HG03354 (cell line): ENCODE measurements around the gene MCM9.

Source experiments
- ATAC-seq: cut with Tn5 transposase; IDR thresholded peaks from one replicate; pipeline ENCODE4 v1.9.1; 2021; ENCODE audit warnings: mild to moderate bottlenecking; ENCODE audit not compliant: unreplicated experiment, poor library complexity, severe bottlenecking

MCM9 gene

DNA sequence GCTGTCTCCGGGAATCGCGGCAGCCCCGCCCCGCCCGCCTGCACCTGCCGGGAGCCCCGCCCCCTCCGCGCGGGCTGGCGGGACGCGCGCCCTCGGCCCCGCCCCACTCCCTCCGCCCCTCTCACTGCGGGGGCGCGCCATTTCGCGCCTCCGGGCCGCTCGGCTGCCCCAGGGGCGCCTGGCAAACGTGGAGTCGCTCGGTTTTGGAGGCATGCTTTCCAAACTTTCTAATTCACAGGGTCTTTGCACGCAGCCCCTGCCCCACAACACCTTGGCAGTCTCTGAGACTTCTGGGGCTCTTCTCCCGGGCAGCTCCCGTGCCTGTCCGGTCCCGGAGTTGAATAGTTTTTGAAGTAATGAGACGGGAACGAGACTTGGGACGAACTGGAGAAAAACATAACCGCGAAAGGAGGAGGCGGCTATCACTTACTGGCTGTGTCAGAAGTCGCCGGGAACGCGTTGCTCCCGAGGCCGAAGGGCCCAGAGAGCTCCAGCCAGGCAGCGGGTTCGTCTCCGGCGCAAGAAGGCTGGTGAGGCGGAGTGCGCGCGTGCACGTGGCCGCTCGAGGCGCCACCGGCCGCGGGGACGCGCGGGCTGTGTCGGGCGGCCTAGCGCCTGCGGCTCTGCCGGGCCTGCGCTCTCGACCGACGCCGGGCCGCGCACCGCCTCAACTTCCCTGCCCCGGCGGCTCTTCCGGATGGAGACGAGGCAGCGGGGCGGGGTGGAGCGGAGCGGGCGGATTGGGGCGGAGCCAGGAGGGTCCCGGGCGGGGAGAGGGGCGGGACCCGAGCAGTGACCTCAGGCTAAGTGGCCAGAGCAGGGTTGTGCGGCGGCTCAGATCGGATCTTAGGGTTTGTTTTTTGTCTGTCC, at the start of gene MCM9:
Gene MCM9 (minus strand): TSS at position 699 of the 870 bp plus-strand sequence. CDS start 3,436 bp downstream, outside the sequence.
- peak; percentile 92 for ATAC-seq

DNA sequence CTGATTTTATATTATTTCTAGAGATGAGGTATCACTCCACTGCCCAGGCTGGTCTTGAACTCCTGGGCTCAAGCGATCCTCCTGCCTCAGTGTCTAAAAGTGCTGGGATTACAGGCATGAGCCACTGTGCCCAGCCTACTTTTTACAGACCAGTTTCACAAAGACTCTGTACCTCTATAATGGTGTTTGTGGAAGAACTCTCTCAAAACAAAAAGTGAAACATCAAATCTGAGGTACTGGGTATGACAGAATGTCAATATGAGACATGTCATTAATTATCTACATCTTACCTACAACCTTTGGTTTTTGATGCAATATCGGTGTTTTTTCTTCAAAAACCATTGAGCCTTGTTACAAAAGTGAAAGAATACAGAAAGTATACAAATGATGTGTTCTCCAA, 49.4 kb upstream of the MCM9 start:
- peak; percentile 89 for ATAC-seq

DNA sequence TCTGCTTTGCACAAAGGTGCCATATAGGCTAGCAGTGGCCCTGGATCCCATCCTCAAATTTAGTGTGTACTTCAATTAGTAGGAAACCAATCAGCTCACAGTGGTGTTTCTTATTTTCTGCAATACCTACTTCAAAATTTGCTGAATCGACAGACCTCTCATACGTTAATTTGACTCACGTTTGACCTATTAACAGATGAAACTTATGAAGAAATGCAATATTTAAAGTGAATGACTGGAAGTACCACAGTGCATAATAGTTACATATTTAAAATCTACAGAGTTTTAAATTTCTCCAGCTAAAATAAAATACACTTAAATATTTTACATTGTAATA, 47.6 kb upstream of the MCM9 start:
- ATAC-seq: no peak

DNA sequence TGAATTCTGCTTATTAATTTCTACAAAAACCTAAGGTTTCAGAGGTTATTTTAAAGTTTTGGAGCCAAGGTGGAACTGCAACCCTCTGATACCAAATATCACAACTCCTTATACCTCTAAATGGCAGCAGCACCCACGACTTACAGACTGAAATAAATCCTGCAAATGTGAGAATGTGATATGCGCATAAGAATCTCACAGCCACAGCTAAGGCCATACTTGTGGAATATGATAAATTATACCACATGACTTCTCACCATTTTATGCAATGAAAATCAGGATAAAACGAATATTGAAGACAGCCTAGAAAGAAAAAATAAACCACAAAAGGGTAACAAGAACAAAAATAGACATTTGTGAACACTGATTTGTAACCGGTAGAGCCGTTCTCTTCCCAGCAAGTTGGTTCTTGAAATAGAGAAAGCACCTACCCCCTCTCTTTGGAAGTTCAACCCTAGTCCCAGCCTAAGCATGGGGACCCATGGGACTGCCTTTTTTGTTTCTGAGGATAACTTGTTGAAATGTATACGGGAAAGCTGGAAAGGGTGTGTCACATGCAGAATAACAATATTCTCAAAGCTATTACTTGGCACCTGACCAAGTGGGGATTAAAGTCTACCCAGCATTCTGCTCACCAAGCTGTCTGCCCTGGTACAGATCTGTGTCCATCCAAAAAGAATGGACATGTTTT, 47.1 kb upstream of the MCM9 start:
- no peak for ATAC-seq

DNA sequence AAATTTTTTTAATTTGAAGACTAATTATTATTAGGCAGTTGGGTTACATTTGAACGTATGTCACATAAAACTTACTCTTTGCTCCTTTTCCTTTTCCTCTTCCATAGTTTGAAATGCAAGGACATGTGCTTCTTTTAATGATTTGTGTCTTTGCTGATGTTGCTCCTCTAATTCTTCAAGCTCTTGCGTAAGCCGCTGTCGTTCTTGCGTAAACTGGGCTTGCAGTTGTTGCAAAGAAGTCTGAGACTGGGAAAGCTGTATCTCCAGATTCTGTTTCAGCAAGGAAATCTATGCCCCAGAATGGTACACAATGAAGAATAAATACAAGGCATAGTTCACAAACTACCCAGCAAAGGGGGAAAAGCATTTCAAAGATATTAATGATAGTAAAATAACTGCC, 45.1 kb upstream of the MCM9 start:
- no peak for ATAC-seq

DNA sequence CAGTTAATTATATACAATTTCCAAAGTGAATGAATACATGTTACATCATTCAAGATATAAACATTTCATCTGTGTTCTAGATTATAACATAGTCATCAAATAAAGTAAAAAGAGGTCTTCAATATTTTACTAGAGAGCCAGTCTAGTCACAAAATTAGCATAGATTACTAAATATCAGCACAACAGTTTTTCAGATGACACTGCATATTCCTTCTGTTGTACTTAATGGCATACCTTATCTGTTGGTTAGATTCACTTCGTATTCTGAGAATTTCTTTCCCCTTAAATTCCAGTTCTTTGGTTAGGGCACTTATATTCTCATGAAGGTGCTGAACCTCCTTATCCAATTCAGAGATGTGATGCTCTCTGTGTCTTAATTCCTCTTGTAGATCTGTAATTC, 39.8 kb upstream of the MCM9 start:
- ATAC-seq: no peak

DNA sequence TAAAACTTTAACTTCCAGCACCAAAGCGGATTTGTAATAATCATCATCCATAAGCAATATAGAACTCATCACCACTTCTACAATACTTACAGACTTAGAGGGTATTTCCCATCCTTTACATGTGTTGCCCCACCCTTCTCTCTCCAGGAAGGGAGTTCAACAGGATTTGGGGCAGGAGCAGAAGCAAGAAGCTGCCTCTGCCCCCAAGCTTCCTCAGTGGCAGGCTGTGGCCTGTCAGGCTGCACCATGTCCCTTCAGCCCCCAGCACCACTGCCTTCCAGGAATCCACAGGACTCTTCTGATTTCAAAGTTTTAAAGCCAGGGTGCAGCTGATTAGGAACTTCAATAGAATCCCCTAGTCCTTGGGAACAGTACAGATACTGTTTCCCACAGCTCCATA, 36.7 kb upstream of the MCM9 start:
- no peak for ATAC-seq

DNA sequence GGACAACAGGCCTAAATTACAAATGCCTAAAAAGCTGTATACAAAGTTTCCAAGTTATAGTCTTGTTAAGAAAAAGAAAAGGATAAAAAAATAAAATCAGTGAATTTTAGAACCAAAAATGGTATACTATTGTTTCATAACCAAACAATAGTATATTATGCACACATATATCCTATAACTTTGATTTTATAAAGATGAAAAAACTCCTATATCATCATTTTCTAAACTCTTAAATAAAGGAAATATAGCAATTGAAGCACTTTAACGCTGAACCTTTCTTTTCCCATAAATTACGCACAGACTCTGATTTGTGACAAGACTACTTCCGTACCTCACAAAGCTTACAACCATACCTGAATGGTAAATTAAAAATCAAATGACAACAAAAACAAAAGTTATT, 35.9 kb upstream of the MCM9 start:
- ATAC-seq: no peak

DNA sequence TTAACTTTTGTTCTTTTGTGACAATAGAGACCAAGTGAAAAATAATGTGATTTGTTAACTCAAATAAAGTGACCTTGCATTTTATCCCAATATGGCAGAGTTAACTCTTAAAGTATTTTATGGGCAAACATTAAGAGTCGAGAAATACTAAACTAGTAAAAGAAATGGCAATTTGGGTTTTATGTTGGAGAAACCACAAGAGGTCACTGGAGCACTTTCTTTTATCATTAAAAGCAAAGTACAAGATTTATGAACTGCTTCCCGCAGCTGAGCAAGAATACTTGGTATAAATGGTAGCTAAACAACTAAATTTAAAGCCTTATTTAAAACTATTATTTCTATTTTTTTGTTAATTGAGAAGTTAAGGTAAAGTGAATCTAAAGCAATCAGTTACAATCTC, 33.5 kb upstream of the MCM9 start:
- no peak for ATAC-seq

DNA sequence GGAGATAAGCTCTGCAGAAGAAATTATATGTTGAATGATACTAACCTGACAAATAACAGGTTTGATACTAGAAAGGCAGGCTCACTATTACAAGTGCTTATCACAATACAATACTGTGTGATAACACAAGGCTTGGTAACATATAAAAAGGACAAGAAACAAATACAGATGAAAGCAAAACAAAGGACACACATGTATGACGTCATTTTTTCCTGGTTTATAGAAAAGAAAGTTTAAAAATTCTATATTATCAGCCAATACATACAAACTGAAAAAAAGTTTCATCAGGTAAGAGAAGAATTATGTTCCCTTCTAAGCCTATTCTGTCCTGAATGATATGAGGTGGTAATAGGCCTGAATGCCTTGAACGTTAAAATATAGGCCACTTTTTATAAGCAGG, 32.3 kb upstream of the MCM9 start:
- ATAC-seq: no peak

DNA sequence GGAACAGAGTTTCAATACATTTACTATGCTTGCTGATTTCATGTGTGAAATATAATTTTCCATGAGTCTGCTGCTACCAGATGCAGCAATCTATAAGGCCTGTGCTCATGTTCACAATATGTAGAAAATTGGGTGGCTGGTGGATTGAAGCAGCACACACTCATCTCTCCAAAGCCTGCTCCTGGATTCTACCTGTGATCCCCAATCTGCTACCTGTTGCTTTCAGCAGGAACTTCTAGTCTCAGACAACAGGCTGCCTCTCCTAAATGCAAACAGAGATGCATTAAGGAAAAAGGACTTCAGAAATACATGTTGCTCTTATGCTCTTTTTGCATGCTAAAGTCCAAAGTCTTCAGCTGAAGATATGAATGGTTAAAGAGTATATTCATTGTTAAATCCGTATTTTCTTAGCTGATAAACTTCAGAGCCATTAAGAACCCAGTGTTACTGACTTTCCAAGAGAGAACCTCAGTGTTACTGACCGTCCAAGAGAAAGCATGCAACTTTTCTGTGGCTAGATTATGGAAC, 30.9 kb upstream of the MCM9 start:
- ATAC-seq: no peak

DNA sequence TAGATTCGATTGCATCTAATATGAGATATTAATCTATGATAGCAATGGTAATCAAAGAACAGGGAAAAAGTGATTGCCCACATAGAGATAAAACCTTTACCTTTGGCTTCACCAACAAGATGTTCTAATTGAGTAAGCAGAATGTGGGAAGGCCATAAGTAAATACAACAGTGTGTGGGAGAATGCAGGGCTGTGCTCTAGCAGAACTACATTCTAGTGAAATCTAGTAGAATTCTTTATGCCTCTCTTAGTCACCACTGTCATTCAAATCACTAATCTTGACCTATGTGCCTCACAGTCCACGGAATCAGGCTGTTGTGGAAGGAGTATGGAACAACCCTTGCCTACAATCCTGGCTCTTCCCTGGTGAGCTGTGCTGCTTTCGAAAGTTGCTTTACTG, 30.4 kb upstream of the MCM9 start:
- no peak for ATAC-seq

DNA sequence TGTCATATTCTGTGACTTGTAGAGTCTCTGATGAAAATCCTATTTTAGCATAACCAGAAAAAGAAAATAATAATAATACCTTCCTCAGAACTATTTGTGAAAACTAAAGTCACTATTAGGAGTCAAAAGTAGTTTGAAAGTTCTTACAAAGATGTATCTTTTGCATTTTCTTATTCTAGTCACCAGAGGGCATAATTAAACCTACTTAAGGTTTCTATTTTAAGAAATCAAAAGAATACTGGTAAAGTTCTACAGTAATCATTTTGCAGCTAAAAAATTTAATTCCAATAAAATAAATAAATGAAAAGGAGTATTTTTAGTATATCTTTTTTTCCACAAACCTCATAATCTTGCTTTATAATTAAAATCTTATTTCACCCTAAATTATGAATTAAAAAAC, 28.0 kb upstream of the MCM9 start:
- no peak for ATAC-seq

DNA sequence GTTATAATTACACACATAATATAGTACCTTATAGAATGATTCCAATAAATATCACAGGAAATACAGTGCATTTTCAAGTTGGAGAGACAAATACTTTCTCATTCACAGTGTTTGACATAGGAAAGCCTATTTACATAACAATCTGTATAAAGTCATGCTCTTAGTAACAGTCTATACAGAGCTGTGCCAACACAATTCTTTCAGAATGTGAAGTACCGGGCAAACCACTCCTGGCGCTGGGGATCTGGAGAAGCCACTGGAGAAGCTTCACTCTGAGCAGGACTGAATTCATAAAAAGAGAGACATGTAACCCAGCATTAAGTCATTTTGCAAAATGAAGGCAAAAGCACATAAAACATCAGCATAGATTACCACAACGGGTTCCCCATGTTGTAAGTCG, 24.9 kb upstream of the MCM9 start:
- ATAC-seq: no peak

DNA sequence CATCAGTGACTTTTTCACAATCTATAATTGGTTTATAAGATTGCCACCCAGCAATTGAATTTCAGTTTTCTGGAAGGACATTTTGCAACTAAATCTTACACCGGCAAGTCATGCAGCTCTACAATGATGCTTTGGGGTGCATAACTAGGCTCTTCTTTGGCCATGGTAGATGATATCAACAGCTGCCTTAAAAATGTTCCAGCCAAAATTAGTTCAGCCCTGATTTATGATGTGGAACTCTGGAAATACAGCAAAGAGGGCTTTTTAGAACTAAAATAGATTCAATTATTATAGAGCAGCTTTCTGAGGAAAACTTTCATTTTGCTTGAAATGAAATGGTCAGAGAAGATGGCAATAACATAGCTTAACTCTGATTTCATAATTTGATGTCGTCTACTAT, 18.4 kb upstream of the MCM9 start:
- no peak for ATAC-seq

DNA sequence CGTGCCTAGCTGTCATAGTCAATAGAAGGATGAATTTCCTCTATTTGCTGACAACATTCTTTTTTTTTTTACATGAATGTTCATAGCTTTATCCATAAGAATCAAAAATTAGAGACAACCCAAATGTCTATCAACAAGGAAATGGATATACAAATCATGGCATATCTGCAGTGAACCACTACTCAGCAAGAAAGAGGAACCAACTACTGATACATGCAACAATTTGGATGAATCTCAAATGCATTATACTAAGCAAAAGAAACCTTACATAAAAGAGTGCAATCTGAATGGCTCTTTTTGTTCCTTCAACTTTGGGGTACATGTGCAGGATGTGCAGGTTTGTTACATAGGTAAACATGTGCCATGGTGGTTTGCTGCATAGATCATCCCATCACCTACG, 17.7 kb upstream of the MCM9 start:
- no peak for ATAC-seq

DNA sequence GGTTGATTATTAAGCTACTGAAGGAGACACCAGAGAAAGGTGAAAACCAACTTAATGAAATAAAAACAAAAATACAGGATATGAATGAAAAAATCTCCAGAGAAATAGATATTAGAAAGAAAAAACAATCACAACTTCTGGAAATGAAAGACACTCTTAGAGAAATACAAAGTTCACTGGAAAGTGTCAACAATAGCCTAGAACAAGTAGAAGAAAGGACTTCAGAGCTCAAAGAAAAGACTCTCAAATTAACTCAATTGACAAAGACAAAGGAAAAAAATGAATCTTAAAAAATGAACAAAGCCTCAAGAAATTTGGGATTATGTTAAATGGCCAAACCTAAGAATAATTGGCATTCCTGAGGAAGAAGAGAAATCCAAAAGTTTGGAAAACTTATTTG, 10.3 kb upstream of the MCM9 start:
- ATAC-seq: no peak

DNA sequence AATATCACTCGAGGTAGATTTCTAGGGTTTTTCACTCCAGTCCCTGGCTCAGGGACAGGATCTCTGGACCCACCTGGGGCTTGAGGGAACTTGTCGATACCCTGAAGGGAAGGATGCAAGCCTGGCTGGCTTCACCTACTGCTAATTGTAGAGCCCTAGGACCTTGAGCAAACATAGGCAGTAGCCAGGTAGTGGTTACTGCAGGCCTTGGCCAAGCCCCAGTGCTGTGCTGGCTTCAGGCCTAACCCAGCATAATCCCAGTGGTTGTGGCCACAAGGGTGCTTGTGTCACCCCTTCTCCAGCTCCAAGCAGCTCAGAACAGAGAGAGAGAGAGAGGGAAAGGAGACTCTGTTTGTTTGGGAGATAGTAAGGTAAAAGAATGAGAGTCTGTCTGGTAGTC, 5.8 kb upstream of the MCM9 start:
- no peak for ATAC-seq

DNA sequence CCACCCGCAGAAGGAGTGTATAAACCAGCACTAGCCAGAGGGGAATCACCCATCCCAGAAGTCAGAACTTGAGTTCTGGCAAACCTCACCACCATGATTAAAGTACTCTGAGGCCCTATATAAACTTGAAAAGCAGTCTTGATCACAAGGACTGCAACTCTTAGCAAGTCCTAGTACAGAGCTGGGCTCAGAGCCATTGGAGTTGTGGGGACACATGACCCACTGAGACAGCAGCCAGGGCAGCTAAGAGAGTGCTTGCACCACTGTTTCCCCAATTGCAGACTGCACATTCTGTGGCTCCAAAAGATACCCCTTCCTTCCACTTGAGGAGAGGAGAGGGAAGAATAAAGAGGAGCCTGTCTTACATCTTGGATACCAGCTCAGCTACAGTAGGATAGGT, 4.7 kb upstream of the MCM9 start:
- no peak for ATAC-seq

DNA sequence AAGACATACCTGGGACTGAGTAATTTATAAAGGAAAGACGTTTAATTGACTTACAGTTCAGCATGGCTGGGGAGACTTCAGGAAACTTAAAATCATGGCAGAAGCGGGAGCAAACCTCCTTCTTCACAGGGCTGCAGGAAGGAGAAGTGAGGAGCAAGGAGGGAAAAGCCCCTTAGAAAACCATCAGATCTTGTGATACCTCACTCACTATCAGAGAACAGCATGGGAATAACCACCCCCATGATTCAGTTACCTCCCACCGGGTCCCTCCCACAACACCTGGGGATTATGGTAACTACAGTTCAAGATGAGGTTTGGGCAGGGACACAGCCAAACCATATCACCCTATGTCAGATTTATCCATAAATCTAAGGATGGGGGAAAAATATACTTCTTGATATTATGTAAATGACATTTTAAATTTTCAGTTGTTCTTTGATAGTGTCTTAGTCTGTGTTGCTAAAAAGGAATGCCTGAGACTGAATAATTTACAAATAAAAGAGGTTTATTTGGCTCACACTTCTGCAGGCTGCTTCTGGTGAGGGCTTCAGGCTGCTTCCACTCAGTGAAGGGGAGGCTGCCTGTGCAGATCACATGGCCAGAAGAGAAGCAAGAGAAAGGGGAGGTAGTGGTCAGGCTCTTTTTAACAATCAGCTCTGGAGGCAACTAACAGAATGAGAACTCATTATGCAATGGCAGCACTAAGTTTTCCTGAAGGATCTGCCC, 1.2 kb upstream of the MCM9 start:
- ATAC-seq: no peak

DNA sequence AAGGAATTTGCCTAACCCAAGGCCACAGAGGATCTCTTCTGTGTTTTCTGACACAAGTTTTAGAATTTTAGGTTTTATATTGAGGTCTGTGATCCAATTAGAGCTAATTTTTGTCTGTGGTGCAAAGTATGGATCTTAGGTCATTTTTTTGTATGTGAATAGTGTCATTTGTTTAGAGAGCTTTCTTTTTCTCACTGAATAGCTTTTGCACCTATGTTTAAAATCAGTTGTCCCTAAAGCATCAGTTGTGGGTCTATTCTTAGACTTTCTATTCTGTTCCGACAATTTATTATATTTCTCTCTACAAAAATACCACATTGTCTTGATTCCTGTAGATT, 341 bp upstream of the MCM9 start:
- ATAC-seq: peak; percentile 6
